AG10803 (cell line): ENCODE data around the gene LPGAT1.

ENCODE experiments used
- DNase-seq: peaks from one replicate; pipeline ENCODE4 v3.0.0; 2010; ENCODE audit warnings: low read depth
- H3K4me3 ChIP-seq: 2 replicates; pipeline ENCODE4 v1.5.1; 2011; ENCODE audit warnings: mild to moderate bottlenecking, low read length, control low read depth
- TF ChIP-seq, protein P1 (sequence below): conservative IDR thresholded peaks from 2 replicates; pipeline ENCODE4 v1.5.1; 2011; ENCODE audit warnings: mild to moderate bottlenecking, low read length, control low read depth, inconsistent platforms

Gene LPGAT1

GRCh38 chr1:211797994-211798393 is 32.6 kb downstream of the LPGAT1 start:
- H3K4me3 ChIP-seq = no peak overlapping the region
- no peak for DNase-seq
- TF ChIP-seq, protein P1, sequence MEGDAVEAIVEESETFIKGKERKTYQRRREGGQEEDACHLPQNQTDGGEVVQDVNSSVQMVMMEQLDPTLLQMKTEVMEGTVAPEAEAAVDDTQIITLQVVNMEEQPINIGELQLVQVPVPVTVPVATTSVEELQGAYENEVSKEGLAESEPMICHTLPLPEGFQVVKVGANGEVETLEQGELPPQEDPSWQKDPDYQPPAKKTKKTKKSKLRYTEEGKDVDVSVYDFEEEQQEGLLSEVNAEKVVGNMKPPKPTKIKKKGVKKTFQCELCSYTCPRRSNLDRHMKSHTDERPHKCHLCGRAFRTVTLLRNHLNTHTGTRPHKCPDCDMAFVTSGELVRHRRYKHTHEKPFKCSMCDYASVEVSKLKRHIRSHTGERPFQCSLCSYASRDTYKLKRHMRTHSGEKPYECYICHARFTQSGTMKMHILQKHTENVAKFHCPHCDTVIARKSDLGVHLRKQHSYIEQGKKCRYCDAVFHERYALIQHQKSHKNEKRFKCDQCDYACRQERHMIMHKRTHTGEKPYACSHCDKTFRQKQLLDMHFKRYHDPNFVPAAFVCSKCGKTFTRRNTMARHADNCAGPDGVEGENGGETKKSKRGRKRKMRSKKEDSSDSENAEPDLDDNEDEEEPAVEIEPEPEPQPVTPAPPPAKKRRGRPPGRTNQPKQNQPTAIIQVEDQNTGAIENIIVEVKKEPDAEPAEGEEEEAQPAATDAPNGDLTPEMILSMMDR = no peak

DNA sequence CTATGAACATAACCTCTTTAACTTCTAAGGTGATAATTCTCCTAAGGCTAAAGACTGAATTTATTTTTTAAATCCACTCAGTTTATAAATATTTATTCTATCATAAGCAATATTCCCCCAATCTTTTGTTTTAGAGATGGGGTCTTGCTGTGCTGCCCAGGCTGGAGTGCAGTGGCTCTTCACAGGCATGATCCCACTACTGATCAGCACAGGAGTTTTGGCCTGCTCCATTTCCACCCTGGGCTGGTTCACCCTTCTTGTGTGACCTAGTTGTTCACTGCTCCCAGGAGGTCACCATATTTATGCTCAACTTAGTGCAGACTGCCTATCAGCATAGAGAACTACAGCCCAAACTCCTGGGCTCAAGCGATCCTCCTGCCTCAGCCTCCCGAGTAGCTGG is 38.6 kb downstream of the LPGAT1 start:
- TF ChIP-seq, protein P1 = no peak
- no peak overlapping the region for H3K4me3 ChIP-seq
- no peak for DNase-seq

DNA sequence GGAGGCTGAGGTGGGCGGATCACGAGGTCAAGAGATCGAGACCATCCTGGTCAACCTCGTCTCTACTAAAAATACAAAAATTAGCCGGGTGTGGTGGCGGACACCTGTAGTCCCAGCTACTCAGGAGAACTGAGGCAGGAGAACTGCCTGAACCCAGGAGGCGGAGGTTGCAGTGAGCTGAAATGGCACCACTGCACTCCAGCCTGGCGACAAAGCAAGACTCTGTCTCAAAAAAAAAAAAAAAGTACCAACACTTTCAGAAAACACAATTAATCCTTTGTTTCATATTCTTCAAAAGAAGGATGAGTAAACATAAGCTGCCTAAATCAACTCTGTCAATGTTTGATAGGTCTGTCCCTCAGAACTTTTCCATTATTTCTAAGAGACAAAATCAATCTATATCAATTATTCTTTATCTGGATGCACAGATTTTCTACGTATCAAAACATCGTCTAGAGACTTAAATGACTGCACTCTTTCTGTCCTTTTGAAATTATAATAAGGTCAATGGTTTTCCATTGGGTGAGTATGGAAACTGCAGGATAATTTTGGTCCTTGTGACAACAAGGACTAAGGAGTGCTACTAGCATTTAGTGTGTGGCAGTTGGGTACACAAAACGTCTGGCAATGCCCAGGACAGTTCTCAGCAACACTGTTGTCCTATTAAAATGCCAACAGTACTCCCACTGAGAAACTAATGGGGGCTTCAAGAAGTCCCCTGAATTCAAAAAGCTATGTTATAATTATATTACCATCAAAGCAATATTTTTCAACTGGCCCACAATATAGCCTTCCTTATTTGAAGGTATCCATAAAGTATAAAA is 40.7 kb downstream of the LPGAT1 start:
- no peak overlapping the region for H3K4me3 ChIP-seq
- TF ChIP-seq, protein P1 = no peak
- no peak for DNase-seq

DNA sequence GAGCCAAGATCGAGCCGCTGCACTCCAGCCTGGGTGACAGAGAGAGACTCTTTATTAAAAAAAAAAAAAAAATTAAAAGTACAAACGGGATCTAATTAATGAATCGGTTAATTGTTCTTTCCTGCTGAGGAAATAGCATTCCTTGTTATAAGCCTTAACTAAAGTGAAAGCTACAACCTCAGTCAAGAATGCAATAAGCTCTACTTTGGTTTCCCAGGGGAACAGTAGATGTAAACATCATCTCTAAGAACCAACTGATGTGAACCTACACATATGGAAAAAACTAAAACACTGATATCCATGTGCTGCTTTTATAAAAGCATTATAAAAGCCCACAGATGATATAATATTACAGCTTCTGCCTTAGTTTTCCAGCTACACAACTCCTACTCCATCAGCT is 41.9 kb downstream of the LPGAT1 start:
- TF ChIP-seq, protein P1 = no peak
- H3K4me3 ChIP-seq = no peak overlapping the region
- peak; percentile 5 for DNase-seq

DNA sequence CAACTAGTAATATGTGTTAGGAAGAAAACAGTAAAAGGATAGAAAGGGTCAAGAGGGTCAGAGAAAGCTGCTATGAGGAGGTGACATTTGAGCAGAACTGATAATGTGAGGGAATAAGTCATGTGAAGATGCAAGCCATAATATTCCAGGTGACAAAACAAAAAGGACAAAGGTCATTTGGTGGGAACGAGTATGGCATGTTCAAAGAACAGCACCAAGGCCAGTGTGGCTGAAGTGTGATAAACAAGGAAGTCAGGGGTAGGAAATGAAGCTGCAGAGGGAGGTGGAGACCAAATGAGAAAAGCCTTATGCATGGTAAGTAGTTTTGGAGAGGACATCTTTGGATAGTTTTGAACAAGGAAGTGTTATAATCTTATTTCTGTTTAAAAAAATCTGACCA is 46.7 kb downstream of the LPGAT1 start:
- H3K4me3 ChIP-seq = no peak overlapping the region
- TF ChIP-seq, protein P1 = no peak
- DNase-seq = no peak

GRCh38 chr1:211783266-211783665 is 47.3 kb downstream of the LPGAT1 start:
- TF ChIP-seq, protein P1 = no peak
- H3K4me3 ChIP-seq = no peak overlapping the region
- no peak for DNase-seq

GRCh38 chr1:211781260-211781659 is 49.3 kb downstream of the LPGAT1 start:
- H3K4me3 ChIP-seq = no peak overlapping the region
- TF ChIP-seq, protein P1 = no peak
- no peak for DNase-seq
